HTR-8/SVneo (cell line): Measurements from ENCODE around the gene ENGASE.
"Not testable (repeated sequence)": the region's sequence is repeated elsewhere in the genome, so short reads cannot be mapped to it uniquely, and the experiment has no call there.

Experiments used
- DNase-seq: peaks from one replicate; pipeline ENCODE4 v3.0.0; 2011; ENCODE audit warnings: low spot score, mixed read lengths; ENCODE audit not compliant: insufficient read length
- FAIRE-seq: peaks from 2 replicates; lab custom pipeline; 2011; peaks lifted over from hg19 to GRCh38; lab: Jason Lieb, UNC

ENGASE gene

DNA sequence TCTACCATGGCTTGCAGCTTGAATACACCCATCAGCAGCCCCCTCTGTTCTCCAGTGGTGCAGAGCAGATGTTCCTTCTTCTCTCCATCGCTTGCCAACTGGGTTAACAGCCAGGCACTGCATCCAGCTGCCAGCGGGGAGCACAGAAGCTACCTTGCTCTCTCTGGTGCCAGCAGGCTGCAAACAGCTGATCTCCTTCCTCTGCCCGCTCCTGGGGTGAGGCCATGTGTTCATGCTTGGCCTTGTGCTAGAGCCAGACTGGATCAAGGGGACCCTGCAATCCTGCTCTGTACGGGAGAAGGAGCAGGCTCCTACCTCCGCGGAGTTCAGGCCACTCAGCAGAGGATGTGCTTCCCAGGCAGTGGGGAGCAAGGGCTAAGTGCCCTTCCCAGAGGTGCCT lies 24.1 kb upstream of the ENGASE start:
- no peak for FAIRE-seq

DNA sequence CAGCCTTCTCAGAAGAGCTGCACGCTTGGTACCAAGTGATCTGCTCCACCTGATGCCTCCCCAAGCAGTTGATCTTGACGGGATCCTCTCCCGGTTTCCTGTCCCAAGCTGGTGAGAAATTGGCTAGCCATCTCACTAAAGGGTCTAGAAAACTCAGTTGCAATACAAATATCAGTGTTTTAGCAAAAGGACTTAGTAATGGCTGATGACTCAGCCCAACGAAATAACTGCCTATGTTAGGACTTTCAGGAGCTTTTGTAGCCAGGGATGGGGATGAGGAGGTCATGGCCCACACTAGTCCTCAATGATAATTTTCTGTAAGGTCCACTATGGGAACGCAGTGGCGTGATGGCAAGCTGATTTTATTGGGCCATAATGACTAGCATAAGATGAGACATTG lies 23.3 kb upstream of the ENGASE start:
- FAIRE-seq (no peak), DNase-seq (no peak)

More for the DNA sequence above, 24.1 kb upstream of the ENGASE start:
- no peak for DNase-seq

DNA sequence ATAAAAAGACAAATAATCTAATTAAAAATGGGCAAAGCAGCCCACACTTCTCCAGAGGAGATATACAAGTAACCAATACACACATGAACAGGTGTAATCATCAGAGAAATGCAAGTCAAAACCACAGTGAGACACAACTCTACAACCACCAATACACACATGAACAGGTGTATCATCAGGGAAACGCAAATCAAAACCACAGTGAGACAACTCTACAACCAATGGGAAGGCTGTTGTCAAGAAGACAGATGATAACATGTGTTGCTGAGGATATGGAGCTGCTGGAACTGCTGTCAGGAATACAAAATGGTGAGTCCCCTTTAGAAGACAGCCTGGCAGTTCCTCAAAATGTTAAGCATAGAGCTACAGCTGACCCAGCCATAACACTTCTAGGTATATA lies 22.5 kb upstream of the ENGASE start:
- FAIRE-seq (no peak), DNase-seq (no peak)

DNA sequence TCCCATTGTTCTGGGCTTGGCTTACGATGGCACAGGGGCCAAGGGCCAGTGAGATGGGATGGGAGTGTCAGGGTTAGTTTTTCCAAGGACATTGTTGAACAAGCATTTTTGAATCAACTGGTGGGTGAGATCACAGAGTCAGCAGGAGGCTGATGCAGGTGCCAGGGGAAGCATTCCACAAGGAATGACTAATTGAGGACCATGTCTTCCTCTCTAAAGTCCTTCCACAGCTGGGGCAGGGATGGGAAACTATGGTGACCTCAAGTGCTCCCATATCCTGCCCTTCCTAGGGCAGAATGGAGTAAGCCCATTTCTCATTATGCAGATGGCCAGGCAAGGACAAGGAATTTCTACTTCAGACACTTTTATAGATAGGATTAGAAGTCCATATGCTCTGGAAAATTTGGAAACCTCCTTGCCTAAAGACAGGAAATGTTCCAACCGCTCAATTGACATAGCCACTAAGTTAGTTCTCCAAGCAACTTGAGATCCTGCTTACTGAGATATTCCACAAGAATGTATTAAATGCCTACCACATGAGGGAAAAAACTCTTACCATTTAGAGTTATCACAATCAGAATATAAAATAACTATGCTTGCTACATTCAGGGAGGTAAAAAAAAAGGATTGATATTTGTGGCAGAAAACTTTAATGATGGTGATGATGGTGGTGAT lies 21.2 kb upstream of the ENGASE start:
- FAIRE-seq, result no peak
- DNase-seq, result no peak

DNA sequence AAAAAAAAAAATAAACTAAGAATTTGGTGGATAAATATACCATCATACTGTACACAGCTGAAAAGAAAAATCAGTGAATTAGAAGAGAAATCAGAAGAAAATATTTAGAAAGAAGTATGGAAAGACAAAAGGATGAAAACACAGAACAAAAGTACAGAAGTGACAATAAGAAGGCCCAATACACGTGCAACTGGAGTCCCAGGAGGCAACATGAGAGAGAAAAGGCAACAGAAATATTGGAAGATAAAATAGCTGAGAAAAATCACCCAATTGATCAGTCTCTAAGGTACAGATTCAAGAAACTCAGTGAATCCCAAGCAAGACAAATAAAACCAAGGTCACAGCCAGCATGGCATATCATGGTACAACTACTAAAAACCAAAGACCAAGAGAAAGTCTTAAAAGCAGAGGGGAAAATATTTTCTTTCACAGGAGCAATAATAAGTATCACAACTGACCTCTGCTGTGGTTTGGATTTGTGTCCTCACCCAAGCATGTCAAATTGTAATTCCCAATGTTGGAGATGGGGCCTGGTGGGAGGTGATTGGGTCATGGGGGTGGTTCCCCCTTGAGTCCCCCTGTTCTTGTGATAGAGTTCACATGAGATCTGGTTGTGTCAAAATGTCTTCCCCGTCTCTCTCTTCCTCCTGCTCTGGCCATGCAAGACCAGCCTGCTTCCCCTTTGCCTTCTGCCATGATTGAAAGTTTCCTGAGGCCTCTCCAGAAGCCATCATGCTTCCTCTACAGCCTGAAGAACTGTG lies 20.2 kb upstream of the ENGASE start:
- DNase-seq, result no peak
- FAIRE-seq, result no peak

DNA sequence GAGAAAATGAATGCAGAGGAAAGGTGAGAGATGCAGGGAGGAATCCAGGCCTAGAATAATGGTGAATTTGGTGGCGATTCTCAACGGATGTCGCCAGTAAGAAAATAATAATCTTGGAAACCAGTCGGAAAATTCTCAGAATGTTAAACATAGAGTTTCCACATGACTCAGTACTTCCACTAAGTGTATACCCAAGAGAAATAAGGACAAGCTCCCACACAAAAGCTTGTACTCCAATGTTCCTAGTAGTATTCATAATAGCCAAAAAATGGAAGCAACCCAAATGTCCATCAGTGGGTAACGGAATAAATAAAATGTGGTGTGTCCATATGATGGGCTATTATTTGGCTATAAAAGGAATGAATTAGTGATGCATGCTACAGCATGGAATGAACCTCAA lies 19.4 kb upstream of the ENGASE start:
- no peak for FAIRE-seq
- DNase-seq, result no peak

DNA sequence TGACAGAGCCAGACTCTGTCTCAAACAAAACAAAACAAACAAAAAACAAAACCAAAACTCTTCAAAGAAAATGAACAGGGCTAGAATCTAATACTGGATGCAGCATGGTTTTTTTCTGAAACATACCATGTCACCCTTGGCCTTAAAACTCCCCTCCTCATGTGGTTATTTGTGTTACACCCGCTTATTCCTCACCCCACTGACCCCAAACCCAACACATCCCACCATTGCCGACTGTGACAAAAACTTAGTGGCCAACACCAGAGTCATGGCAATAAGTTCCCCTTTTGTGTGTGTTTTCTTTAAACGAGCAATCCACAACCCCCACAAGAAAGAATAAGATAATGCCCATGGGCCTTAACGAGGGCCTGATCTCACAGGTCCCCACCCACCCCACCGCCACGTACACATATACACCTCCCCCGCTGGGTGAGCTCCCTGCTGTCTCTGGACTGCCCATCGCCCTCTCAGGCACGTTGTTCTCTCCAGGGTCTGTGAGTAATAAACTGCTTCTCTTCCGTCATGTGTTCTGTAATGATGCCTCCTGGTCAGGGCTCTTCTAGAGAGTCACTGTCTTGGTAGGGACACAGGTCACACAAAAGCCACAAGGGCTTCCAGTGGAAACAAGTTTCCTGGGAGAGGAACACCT lies 16.8 kb upstream of the ENGASE start:
- FAIRE-seq, result no peak
- no peak for DNase-seq

DNA sequence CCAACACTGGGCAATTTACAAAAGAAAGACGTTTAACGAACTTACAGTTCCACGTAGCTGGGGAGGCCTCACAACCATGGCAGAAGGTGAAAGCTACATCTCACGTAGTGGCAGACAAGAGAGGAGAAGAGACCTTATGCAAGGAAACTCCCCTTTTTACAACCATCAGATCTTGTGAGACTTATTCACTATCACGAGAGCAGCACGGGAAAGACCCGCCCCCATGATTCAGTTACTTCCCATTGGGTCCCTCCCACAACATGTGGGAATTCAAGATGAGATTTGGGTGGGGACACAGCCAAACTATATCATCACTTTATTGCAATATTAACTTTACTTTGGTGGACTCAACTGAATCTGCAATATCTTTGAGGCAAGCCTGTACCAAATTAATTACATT lies 11.9 kb upstream of the ENGASE start:
- no peak for FAIRE-seq
- DNase-seq, result no peak

DNA sequence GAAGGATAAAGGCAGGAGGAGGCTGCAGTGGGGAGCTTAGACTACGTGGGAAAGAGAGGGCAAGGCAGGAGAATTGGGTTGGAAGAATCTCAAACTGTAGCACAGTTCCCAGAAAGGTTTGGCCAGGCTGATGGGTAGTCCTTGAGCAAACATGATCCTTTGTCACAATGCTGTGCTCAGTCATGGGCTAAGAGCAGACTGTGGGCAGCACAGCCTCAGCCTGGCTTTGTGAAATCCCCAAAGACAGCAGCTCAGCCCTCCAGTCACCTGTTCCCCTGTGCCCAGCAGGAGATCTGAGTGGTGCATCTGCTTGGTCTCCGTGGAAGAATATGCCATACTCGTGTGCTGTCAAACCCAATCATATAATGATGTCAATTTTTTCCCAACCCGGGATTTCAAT lies 10.6 kb upstream of the ENGASE start:
- no peak for DNase-seq
- no peak for FAIRE-seq

DNA sequence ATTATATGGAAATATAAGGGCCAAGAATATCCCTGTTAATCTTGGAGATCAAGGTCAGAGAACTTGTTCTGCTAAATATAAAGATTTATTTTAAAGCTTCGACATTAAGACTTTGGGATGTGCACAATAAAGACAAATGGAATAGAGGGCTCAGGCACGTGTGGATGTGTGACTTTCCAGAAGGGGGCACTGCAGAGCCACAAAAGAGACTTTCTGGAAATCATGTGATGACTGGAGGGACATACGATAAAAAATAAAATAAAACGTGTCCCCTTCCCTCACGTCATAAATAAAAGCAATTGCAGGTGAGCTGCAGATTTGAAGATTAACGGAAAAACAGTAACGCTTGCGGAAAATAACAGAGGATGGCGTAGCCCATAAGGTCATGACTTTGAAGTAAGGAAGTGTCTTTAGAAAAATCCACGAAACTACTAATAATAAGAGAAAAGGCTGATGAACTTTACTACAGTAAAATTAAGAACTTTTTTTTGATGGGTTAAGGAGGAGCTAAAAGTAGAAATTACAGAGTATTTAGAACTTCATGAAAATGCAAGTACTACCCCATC lies 9.4 kb upstream of the ENGASE start:
- no peak for FAIRE-seq

DNA sequence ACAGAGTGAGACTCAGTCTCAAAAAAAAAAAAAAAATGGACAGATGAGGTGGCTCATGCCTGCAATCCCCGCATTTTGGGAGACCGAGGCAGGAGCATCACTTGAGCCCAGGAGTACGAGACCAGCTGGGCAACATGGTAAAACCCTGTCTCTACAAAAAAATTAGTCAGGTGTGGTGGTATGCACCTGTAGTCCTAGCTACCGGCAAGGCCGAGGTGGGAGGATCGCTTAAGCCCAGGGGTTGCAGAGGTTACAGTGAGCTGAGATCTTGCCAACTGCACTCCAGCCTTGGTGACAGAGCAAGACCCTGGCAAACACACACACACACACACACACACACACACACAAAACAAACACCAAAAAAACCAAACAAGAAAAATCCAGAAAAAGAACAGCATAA lies 7.7 kb upstream of the ENGASE start:
- no peak for FAIRE-seq
- DNase-seq, result no peak

More for the DNA sequence above, 9.4 kb upstream of the ENGASE start:
- no peak for DNase-seq

DNA sequence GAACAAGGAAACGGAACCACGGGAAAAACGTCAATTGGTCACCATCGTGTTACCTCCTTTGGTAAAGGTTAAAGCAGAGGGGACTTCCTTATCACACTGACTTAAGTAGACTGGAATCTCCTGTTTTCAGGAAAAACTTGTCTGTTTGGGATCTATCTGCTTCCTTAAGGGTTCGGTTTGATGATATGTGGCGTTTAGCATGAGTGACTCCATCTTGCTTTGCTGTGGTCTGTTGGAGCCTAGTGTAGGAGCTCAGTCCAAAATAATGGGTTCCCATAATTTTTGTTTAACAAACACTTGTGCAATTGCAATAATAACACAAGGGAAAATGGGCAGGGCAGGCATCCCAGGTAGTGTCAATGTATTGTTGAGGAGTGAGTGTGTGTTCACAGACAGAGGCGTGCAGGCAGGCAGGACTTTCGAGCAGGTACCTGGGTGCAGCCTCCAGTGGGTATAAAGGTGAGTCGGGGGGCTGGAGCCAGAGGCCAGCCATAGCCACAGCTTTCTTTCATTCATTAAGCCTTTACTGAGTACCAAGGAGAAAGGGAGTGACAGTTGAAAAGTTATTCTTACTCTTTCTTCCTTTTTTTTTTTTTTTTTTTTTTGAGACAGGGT lies 4.3 kb upstream of the ENGASE start:
- FAIRE-seq (no peak), DNase-seq (no peak)

DNA sequence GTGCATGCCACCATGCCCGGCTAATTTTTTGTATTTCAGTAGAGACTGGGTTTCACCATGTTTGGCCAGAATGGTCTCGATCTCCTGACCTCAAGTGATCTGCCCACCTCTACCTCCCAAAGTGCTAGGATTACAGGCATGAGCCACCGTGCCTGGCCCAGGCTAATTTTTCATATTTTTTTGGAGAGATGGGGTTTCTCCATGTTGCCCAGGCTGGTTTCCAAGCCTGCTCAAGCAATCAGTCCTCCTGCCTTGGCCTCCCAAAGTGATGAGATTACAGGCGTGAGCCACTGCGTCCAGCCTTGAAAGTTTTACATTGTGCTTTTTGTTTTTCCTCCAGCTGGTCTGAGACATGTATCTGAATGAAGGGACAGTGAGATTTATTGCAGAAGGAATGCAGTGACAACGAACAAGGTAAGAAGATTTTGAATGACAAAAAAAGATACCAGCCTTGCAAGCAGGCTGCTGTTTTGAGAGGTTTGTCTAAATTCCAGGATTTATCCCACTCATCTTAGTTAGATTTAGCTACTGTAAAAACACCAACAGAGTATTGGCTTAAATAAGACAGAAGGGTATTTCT lies 3.4 kb upstream of the ENGASE start:
- FAIRE-seq, result no peak

DNA sequence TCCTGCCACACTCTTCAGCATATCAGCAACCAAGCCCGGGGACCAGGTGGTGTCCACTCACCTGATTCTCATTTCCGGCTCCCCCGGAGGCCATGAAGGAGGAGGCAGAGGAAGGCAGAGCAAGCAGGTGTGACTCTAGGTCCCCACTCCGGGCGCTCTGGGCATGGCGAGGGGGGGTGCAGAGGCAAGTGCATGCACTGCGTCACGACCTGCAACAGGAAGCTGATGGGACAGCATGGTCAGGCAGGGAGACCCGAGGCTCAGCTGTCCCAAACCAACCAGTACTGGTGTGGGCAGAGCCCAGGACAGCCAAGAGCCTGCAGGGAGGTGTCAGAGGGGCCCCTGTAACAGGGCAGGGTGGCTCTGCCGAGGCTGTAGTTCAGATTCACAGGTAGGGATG lies 2.1 kb upstream of the ENGASE start:
- FAIRE-seq, result no peak

More for the DNA sequence above, 3.4 kb upstream of the ENGASE start:
- no peak for DNase-seq

DNA sequence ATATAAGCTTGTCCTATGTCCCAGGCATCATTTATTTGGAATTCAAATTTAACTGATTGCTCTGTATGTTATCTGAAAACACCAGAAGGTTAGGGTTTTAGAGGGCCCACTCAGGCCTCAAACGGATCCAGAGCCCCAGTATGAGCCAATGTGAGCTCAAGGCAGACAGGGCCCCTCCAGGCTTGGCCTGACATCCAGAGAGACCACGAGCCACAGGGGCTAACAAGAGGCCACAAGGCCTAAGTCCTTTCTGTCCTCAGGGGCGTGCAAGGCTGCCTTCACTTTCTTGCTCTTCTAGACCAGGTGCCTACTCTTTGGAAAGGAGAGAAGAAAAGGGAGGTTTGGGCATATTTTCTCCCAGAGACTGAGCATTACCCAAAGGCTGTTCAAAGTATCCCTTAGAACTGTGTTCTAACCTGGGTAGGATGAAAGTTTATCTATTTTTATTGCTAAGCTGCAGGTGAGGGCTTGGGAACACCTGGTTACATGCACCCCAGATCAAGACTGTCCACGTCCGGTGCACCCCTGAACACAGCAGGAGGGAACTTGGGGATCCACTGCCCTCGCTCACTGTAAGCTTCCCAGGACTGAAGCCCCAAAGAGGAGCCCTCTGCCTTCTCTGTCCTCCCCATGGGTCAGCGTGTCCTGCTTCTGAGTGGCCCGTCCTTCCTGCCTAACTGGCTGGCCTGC lies 1.5 kb upstream of the ENGASE start:
- DNase-seq (no peak), FAIRE-seq (no peak)

More for the DNA sequence above, 2.1 kb upstream of the ENGASE start:
- DNase-seq, result no peak

DNA sequence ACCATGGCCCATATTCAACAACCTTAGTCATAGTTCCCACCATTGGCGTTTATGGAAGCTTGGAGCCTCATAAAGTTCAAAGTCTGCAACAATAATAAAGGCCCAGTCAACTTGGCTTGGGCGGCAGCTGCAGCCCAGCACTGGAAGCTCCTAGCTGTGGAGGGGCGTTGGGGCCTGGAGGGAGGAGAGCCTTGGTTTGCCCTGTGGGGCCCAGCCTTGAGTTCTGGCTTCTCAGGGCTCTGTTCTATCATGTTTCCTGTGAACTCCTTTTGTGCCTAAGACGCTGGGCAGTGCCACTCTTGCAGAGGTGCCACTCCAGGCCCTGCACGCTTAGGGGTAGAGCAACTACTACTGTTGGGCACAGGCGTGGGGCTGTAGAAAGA lies 927 bp upstream of the ENGASE start:
- DNase-seq (no peak), FAIRE-seq (no peak)

DNA sequence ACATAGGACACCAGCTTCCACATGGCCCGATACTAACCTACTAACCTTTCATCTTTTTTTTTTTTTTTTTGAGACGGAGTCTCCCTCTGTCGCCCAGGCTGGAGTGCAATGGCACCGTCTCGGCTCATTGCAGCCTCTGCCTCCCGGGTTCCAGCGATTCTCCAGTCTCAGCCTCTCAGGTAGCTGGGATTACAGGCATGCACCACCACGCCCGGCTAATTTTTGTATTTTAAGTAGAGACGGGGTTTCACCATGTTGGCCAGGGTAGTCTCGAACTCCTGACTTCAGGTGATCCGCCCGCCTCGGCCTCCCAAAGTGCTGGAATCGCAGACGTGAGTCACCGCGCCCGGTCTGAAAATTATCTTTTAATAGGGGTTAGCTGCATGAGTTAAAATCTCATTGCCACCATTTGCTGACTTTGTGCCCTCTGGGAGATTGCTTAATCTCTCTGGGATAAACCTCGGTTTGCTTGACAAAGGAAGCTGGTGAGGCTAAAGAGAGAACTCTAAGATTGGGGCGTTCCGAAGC lies 439 bp upstream of the ENGASE start:
- not testable (repeated sequence) for FAIRE-seq, DNase-seq

DNA sequence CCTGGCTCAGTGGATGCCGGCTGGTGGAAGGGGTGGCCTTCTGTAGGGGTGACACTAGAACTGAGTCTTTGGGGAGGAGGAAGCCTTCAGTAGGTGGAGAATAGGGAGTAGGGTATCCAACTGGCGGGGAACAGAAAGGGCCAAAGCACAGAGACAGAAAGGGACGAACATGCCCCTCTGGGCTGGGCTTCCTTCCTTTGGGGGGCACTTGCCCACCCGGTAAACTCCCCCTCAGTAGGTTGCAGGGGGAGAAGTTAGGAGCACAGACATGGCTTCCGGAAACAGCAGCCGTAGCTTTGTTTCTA lies 774 bp downstream of the ENGASE start:
- DNase-seq, result no peak
- FAIRE-seq, result no peak

DNA sequence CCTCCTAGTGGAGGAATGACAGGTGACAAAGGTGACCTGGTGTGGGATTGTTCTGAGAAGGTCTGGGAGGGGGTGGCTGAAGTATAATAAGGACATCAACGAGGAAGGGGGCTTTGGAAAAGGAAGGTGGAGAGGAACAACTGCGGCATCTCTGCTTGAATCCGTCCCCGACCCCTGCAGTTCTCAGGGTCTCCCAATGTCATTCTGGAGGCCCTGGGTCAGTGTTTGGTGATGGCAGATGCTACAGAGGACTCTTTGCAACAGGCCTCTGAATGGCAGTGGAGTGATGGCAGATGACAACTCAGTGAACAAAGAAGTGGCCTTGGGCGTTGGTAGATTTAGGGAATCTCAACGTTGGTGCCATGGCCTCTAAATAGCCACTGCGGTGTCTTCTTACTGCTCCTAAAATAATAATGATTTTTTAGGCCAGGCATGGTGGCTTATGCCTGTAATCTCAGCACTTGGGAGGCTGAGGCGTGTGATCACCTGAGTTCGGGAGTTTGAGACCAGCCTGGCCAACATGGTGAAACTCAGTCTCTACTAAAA lies 1.3 kb downstream of the ENGASE start:
- DNase-seq, result no peak
- FAIRE-seq, result no peak
